Activated T-cell treated with anti-CD3 and anti-CD28 coated beads, Interleukin-2, amount 50 U/mL, for 72 hours (primary cell): Measurements from ENCODE around the gene DYNC1H1. TPM values are rescaled to one million over a fixed set of nuclear protein-coding genes. Genes with fewer than 3 reads are reported as not detected.

Source experiments
- ATAC-seq, 2 donors: fragments of 150-1000 bp; cut with Tn5 transposase; replicated peaks in 1 of 2; 2 replicates each; pipeline ENCODE4 v1.10.0; 2021; ENCODE audit warnings: moderate library complexity in 2 of 2, mild to moderate bottlenecking in 1 of 2
- DNase-seq, 2 donors: peaks; one replicate each; pipeline ENCODE4 v3.0.0; 2021 to 2022; ENCODE audit warnings: mixed read lengths in 1 of 2
- H3K27ac Mint-ChIP-seq: one replicate; pipeline ENCODE4 v1.8.0; 2022; ENCODE audit warnings: mild to moderate bottlenecking, moderate library complexity, mixed read lengths
- H3K27me3 Mint-ChIP-seq: one replicate; pipeline ENCODE4 v1.8.0; 2022; ENCODE audit warnings: low read depth, mixed read lengths
- H3K36me3 Mint-ChIP-seq, 2 donors: one replicate each; pipeline ENCODE4 v1.8.0; 2022; ENCODE audit warnings: mixed read lengths in 2 of 2, mild to moderate bottlenecking in 1 of 2; ENCODE audit not compliant: insufficient read depth in 2 of 2
- H3K4me1 Mint-ChIP-seq: one replicate; pipeline ENCODE4 v1.8.0; 2022; ENCODE audit warnings: low read depth, mixed read lengths
- H3K4me3 Mint-ChIP-seq, 2 donors: one replicate each; pipeline ENCODE4 v1.8.0; 2022; ENCODE audit warnings: mild to moderate bottlenecking in 2 of 2, mixed read lengths in 2 of 2, moderate library complexity in 2 of 2
- H3K9me3 Mint-ChIP-seq, 2 donors: one replicate each; pipeline ENCODE4 v1.8.0; 2022; ENCODE audit warnings: mixed read lengths in 2 of 2
- total RNA-seq, 2 donors: library from RNA; stranded (reverse); gene quantifications; one replicate each; pipeline ENCODE4 v1.2.3, GENCODE V29; 2022

The DYNC1H1 gene
- 100 to 1,000 TPM; 300 to 335 TPM for total RNA-seq

DNA sequence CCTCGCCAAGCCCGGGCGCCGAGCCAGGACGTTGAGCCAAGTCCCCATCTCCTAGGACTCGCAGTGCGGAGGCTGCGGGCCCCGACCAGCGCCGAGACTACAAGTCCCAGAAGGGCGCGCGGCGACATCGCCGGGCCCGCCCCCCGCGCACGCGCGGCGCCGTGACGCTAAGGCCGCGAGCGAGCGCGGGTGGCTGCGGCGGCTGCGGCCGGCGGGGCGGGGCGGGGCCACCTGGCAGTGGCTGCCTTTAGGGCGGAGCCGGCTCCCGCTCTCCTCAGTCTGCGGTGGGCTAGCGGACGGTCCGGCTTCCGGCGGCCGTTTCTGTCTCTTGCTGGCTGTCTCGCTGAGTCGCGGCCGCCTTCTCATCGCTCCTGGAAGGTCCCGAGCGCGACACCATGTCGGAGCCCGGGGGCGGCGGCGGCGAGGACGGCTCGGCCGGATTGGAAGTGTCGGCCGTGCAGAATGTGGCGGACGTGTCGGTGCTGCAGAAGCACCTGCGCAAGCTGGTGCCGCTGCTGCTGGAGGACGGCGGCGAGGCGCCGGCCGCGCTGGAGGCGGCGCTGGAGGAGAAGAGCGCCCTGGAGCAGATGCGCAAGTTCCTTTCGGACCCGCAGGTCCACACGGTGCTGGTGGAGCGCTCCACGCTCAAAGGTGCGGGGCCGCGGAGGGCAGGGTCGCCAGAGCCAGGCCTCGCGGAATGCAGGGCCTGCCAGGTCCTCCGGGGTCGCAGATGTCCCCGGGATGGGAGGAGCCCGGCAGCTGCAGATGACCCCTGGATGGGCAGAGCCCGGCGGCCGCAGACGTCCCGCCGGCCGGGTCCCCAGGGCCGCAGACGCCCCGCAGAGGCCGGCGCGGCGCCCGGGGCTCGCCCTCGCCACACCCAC, at the start of gene DYNC1H1:
TSS of gene DYNC1H1 (plus strand) at position 277 of the 884 bp plus-strand sequence. CDS start at position 396, 119 bp downstream.
- ATAC-seq (peak; percentile 87 to 88), DNase-seq (peak; percentile 92 to 95)
- peaks cover 5% of the 10 kb centered on the region in 2 donors for H3K36me3 Mint-ChIP-seq
- no peaks in the 10 kb centered on the region for H3K9me3 Mint-ChIP-seq
- no peaks in the 10 kb centered on the region for H3K27me3 Mint-ChIP-seq
- peak within 1 kb of the TSS; percentile 96 for H3K27ac Mint-ChIP-seq
- peaks cover 63% of the 10 kb centered on the region for H3K4me1 Mint-ChIP-seq
- H3K4me3 Mint-ChIP-seq = peak within 1 kb of the TSS; percentile 95 to 96

DNA sequence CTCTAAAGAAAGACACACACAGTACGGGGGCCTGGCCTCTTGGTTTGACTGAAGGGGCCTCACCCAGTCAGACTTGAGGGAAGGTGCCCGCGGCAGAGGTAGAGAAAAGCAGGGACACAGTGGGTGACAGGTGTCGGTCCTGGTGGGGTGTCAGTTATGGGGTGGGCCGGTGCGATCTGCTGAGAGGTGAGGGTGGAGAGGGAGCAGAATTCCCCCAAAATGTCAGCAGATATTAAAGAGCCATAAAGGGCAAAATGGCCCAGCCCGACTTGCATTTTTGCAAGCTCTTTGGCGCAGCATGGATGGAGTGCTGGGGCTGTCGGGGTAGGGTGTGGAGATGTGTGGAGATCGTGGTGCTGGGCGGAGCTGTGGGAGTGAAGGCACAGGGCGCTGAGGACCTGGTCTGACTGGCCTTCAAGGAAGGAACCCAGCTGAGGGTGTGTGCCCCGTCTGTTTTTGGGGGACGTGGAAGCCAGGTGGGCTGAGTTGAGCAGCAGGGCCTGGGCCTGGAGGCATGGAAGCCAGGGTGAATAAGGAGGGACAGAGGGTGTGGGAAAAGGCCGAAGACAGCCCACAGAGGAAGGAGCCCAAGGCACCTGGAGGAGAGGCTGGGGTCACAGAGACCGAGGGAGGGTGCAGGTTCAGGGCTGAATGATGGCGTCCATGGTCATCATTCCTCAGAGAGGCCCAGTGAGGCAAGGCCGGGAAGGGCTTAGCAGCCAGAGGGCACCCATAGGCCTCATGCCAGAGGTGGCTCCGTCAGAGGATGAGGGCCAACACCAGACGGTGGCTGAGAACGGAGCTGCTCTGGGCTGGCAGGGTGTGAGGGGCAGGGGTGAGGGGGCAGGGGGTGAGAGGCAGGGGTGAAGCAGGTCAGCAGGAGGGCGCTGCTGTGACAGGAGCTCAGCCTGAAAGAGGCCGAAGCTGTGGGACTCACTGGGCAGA, 48.2 kb upstream of the DYNC1H1 start:
- Mint-ChIP-seq H3K36me3 (peaks cover 9 to 17% of the 10 kb centered on the region in 2 donors), H3K9me3 (no peaks in the 10 kb centered on the region), H3K4me1 (no peaks in the 10 kb centered on the region), H3K27me3 (no peaks in the 10 kb centered on the region), H3K27ac (peak overlapping the region; percentile 27), H3K4me3 (no peak overlapping the region)
- DNase-seq = no peak
- peak; percentile 20 to 23 for ATAC-seq

DNA sequence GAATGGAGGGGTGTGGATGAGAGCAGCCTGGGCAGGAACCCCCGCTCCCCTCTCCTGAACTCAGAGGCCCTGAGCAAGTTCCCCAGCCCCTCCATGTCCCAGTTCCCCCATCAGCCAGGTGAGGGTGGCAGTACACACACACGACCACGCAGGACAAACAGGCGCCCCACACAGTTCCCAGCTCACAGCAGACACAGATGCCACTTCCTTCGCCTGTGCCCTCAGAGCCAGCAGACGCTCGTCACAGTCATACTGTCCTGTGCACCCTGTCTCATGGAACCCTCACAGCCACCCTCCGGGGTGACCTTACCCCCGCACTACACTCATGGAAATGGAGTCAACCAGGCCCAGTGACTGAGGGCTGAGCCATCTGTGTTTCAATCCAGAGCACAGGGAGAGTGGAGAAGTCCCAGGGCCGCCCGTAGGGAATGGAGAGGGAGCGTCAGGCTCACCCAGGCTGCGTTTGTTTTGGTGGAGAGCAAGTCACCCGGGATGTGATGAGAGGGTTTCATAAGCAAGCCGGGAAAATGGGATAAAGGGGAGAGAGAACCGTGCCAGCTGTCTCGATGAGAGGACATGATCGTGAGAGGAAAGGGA, 47.5 kb upstream of the DYNC1H1 start:
- Mint-ChIP-seq H3K27me3 (no peaks in the 10 kb centered on the region), H3K27ac (peak overlapping the region; percentile 13), H3K4me3 (no peak overlapping the region), H3K9me3 (no peaks in the 10 kb centered on the region), H3K36me3 (peaks cover 9 to 20% of the 10 kb centered on the region in 2 donors), H3K4me1 (no peaks in the 10 kb centered on the region)
- ATAC-seq (peak; percentile 23 to 33), DNase-seq (no peak)

DNA sequence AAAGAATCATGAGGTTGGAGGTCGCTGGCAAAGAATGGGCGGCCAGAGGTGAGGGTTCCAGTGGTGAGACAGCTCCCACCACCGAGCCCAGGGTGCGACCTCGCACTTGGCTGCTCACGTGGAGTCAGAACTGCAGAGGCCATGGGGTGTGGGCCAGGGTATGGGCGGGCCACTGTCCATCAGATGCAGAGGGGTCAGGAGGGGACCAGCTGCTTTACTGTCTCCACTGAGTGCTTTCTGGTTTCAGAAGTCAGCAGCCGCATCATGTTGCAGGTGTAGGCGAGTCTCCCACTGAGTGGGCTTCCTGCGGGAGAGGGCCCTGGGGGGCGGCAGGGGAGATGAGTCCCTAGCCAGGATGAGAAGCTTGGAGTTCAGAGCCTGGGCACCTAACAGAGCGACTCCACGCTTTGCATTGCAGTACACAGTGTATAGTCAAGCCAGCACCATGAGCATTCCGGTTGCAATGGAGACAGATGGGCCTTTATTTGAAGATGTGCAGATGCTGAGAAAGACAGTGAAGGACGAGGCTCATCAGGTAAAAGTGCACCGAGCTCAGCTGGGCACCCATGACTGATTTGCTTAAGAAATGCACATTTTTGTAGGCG, 46.9 kb upstream of the DYNC1H1 start:
- ATAC-seq (peak in 1 of 2 donors; percentile 35), DNase-seq (no peak)
- Mint-ChIP-seq H3K9me3 (no peaks in the 10 kb centered on the region), H3K4me3 (no peak overlapping the region), H3K27me3 (no peaks in the 10 kb centered on the region), H3K27ac (no peak overlapping the region), H3K4me1 (no peaks in the 10 kb centered on the region), H3K36me3 (peaks cover 9 to 19% of the 10 kb centered on the region in 2 donors)

GRCh38 chr14:101918065-101918989, 46.0 kb upstream of the DYNC1H1 start:
- Mint-ChIP-seq H3K27ac (no peak overlapping the region), H3K36me3 (peaks cover 9 to 17% of the 10 kb centered on the region in 2 donors), H3K27me3 (no peaks in the 10 kb centered on the region), H3K9me3 (no peaks in the 10 kb centered on the region), H3K4me1 (no peaks in the 10 kb centered on the region), H3K4me3 (no peak overlapping the region)
- ATAC-seq = no peak
- no peak for DNase-seq

DNA sequence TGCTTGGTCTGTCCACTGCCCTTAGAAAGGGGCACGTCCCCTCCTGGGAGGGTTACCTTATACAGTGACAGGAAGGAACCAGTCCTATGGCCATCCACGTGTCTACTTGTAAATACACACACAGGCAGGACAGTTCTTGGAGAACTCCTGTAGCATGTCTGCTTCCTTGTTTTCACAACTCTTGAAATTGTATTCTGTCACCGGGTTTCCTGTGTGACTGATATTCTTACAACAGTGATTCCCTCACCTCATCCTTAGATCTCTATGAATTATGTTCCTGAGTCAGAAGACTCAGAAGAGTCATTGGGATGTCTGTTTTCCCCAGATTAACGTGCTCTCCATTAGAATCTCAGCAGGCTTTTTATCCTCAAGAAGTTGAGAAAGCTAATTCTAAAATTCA, 44.1 kb upstream of the DYNC1H1 start:
- peak overlapping the region; percentile 77 for H3K27ac Mint-ChIP-seq
- H3K4me1 Mint-ChIP-seq = no peaks in the 10 kb centered on the region
- no peak overlapping the region for H3K4me3 Mint-ChIP-seq
- no peaks in the 10 kb centered on the region for H3K27me3 Mint-ChIP-seq
- no peaks in the 10 kb centered on the region for H3K9me3 Mint-ChIP-seq
- no peak for DNase-seq
- ATAC-seq = no peak
- peaks cover 3 to 8% of the 10 kb centered on the region in 2 donors for H3K36me3 Mint-ChIP-seq

DNA sequence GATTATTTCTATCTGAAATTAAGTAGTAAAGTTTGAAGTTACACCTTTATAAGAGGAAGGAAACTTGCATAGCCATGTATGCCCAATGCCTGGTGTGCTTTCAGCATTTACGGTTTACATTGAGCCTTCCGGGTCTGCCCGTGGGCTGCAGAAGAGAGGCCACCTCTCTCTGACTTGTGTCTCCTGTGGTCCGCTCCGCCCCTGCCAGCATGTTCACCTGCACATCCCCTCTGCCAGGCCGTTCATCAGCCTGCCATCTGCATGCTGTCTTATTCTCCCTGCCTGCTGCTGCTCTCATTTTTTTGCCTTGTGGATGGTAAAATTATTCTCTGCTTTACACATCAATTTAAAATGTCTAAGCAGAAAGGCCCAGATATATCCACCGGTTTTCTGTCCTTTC, 41.5 kb upstream of the DYNC1H1 start:
- DNase-seq = no peak
- H3K36me3 Mint-ChIP-seq = peaks cover 3 to 5% of the 10 kb centered on the region in 2 donors
- H3K4me1 Mint-ChIP-seq = no peaks in the 10 kb centered on the region
- no peak overlapping the region for H3K4me3 Mint-ChIP-seq
- ATAC-seq = no peak
- no peaks in the 10 kb centered on the region for H3K9me3 Mint-ChIP-seq
- peak overlapping the region; percentile 0 for H3K27ac Mint-ChIP-seq
- no peaks in the 10 kb centered on the region for H3K27me3 Mint-ChIP-seq

DNA sequence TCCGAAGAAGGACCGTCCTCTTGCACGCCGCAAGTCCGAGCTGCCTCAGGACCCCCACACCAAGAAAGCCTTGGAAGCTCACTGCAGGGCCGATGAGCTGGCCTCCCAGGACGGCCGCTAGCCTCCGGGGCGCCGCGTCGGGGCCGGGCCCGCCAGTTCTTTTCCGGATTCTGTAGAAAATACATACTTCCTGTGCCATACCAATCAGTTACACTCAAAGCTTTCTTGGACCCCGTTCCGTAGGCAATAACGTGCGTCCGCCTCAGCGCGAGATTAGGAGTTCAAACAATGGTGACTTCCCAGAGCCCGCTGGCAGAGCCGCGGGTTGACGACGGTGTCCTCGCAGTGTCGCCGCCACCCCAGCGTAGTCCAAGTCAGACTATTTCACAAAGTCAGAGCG, 39.2 kb upstream of the DYNC1H1 start:
- ATAC-seq (no peak), DNase-seq (no peak)
- no peak overlapping the region for H3K4me3 Mint-ChIP-seq
- H3K27me3 Mint-ChIP-seq = no peaks in the 10 kb centered on the region
- no peaks in the 10 kb centered on the region for H3K9me3 Mint-ChIP-seq
- no peaks in the 10 kb centered on the region for H3K4me1 Mint-ChIP-seq
- peaks cover 2 to 5% of the 10 kb centered on the region in 2 donors for H3K36me3 Mint-ChIP-seq
- H3K27ac Mint-ChIP-seq = no peak overlapping the region

DNA sequence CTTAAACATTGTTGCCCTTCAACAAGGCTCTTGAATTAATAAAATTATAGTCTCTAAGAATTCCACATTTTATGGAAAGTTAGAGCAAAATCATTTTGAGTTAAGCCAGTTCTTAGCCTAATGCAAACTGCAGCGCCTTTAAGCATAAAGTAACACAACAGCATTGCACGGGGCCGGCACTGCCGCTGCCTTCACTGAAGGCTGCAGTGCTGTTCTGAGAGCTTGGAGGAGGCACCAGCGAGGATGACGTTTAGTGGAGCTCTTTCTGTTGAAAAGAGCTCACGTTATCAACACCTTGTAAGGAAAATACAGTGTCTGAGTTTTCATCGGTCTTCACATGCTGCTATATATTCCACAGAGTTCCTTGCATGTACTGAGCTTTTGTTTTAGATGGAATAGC, 38.3 kb upstream of the DYNC1H1 start:
- H3K36me3 Mint-ChIP-seq = peaks cover 0 to 5% of the 10 kb centered on the region in 2 donors
- no peaks in the 10 kb centered on the region for H3K9me3 Mint-ChIP-seq
- no peaks in the 10 kb centered on the region for H3K4me1 Mint-ChIP-seq
- no peak overlapping the region for H3K4me3 Mint-ChIP-seq
- H3K27ac Mint-ChIP-seq = no peak overlapping the region
- ATAC-seq (no peak), DNase-seq (no peak)
- no peaks in the 10 kb centered on the region for H3K27me3 Mint-ChIP-seq

DNA sequence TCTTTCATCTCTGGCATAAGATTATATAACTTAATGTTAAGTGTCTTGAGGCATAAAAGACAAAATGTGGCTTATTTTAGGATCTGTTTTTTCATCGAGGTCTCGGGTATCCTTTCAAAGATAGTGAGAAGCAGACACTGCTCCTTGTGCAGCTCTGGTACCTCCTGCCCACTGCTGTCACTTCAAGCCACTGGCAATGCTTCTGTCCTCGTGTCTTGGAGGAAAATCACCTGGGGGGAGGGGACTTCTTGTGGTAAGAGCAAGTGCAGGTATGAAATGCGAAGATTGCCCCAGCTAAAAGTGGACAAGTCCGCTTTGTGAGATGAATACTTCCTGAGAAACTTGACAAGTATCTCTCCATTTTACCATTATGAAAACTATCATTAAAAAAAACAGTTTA, 37.8 kb upstream of the DYNC1H1 start:
- Mint-ChIP-seq H3K36me3 (peaks cover 0 to 4% of the 10 kb centered on the region in 2 donors), H3K27ac (peak overlapping the region; percentile 47), H3K4me1 (no peaks in the 10 kb centered on the region), H3K4me3 (no peak overlapping the region), H3K27me3 (no peaks in the 10 kb centered on the region), H3K9me3 (no peaks in the 10 kb centered on the region)
- ATAC-seq (no peak), DNase-seq (no peak)

GRCh38 chr14:101927859-101928258, 36.5 kb upstream of the DYNC1H1 start:
- ATAC-seq (peak in 1 of 2 donors; percentile 78), DNase-seq (peak in 1 of 2 donors; percentile 44)
- H3K36me3 Mint-ChIP-seq = peaks cover 0 to 1% of the 10 kb centered on the region in 2 donors
- no peaks in the 10 kb centered on the region for H3K9me3 Mint-ChIP-seq
- no peaks in the 10 kb centered on the region for H3K27me3 Mint-ChIP-seq
- H3K4me1 Mint-ChIP-seq = no peaks in the 10 kb centered on the region
- peak overlapping the region; percentile 82 for H3K27ac Mint-ChIP-seq
- H3K4me3 Mint-ChIP-seq = no peak overlapping the region
